Dermis lymphatic vessel endothelial cell (primary cell): ENCODE results near the gene ASCL5. TPM values are rescaled to one million over a fixed set of nuclear protein-coding genes. Genes with fewer than 3 reads are reported as not detected.

Experiments
- total RNA-seq: library from RNA; depleted of rRNA; stranded (reverse); fragments of >200 nt; gene quantifications from 2 replicates; pipeline ENCODE4 v1.2.1, GENCODE V29; 2014

Gene ASCL5, protein sequence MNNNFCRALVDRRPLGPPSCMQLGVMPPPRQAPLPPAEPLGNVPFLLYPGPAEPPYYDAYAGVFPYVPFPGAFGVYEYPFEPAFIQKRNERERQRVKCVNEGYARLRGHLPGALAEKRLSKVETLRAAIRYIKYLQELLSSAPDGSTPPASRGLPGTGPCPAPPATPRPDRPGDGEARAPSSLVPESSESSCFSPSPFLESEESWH
- not detected in 2 replicates for total RNA-seq

GRCh38 chr1:201126832-201127754 is at the start of gene ASCL5:
Gene ASCL5 (minus strand): TSS chr1:201127184. CDS start chr1:201115372, 11,812 bp downstream.

DNA sequence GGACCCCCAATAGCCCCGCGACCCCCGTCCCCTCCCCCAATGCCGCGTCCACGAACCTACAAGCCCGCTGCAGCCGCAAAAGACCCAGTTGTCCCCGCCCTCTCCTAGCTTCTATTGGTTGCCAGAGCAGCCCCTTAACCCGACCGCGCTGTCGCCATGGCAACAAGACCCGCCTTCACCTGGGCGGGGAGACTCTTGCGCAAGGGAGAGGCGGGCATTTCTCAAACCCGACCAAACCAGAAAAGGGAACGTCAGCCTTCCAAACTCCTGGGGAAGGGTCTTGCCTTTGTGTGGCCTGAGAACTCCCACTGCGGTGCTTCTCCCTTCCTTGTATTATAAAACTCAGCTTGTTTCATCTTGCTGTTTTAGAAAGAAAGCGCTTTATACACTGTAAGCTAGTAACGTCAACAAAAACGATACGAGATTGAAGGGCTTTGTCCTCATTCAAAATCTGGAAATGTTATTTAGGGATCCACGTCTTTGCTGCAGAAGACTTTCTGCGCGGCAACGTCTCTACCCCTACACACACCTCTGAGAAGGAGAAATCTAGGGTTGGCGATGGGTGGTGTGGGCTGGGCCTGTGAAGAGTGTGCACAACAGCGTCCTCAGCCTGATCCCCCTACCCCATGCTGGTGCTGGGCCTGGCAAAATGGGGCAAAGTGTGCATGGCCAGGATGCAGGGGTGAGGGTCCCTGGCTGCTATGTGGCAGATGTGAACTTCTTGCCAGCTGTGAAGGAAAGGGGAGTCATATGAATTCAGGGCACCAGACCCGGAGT is 27.6 kb upstream of the ASCL5 start, which contains the start of gene TMEM9:
TSS of gene TMEM9 (minus strand) at position 86 of the 777 bp plus-strand sequence. CDS start 551 bp downstream, outside the sequence.

DNA sequence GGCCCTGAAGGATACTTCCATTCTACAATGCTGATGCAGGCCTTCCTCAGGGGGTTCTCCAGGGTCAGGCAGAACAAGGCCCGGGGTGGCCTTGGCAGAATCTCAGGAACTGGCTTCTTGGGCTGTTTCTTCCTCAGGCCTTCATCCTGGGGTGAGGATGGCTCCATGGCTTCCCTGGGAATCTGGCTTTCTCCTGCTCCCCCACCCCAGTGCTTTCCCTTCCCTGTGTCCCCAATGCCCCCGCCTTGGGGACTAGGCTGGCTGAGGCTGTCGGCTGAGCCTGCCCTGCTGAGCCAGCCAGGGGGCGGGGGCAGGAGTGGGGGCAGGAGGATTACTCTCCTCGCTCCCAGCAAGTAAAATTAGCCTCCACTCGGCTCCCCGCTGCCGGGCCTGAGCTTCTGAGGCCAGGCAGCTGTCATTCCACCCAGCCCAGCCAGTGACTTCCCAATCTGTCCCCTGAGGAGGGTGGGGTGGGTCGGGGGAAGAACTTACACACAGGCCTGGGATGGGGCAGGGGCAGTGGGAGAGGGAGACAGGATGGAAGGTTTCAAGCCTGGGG is 14.7 kb downstream of the ASCL5 start, which contains the start of gene CACNA1S:
TSS of gene CACNA1S (minus strand) at position 254 of the 559 bp plus-strand sequence. CDS start at position 167, 87 bp downstream.

Other genes with a start within 250 kb of the ASCL5 start
- gene INAVA, start 232.3 kb downstream of the ASCL5 start, total RNA-seq: not detected in 2 replicates
- 2.9 and 3.6 TPM in 2 replicates for gene KIF21B, start 103.5 kb downstream of the ASCL5 start, total RNA-seq
- not detected in 2 replicates for gene CACNA1S, start 14.8 kb downstream of the ASCL5 start, total RNA-seq
- 51.9 and 58.8 TPM in 2 replicates for gene TMEM9, start 27.3 kb upstream of the ASCL5 start, total RNA-seq
- not detected in 2 replicates for gene IGFN1, start 63.6 kb upstream of the ASCL5 start, total RNA-seq
- gene PKP1, start 156.3 kb upstream of the ASCL5 start, total RNA-seq: 0.09 and 0.11 TPM in 2 replicates